A172 (cell line): ENCODE data around the gene HHIPL2. TPM values are rescaled to one million over a fixed set of nuclear protein-coding genes. Genes with fewer than 3 reads are reported as not detected.
A peak's percentile ranks its signal among the peaks of the same experiment; 100 is the strongest.
"Not testable (repeated sequence)": the region's sequence is repeated elsewhere in the genome, so short reads cannot be mapped to it uniquely, and the experiment has no call there.

Experiments
- DNase-seq: peaks from one replicate; pipeline ENCODE4 v3.0.0-alpha.2; 2015; ENCODE audit warnings: low spot score
- total RNA-seq: library from RNA; depleted of rRNA; stranded (reverse); fragments of >200 nt; shearing (Covaris generic); gene quantifications from 2 replicates; pipeline ENCODE4 v1.2.3, GENCODE V29; 2014

Gene HHIPL2
- total RNA-seq, 1 experiment from 2014 or later, result 10.4 TPM

GRCh38 chr1:222540598-222540995 is 7.3 kb downstream of the HHIPL2 start:
- DNase-seq, result no peak

- no peak for DNase-seq
Observed at GRCh38 chr1:222539951-222540597, 7.8 kb downstream of the HHIPL2 start.

GRCh38 chr1:222535455-222535854 is 12.4 kb downstream of the HHIPL2 start:
- DNase-seq, result no peak

- no peak for DNase-seq
Observed at GRCh38 chr1:222530852-222531251, 17.1 kb downstream of the HHIPL2 start.

- no peak for DNase-seq
Observed at GRCh38 chr1:222529916-222530315, 18.0 kb downstream of the HHIPL2 start.

- no peak for DNase-seq
Observed at GRCh38 chr1:222529181-222529580, 18.7 kb downstream of the HHIPL2 start.

- DNase-seq, result no peak
Observed at GRCh38 chr1:222525951-222526350, 22.0 kb downstream of the HHIPL2 start.

GRCh38 chr1:222523852-222524251 is 24.1 kb downstream of the HHIPL2 start:
- DNase-seq, result no peak

- DNase-seq, result no peak
Observed at GRCh38 chr1:222522105-222522915, 25.6 kb downstream of the HHIPL2 start.

- DNase-seq, result peak; percentile 45
Observed at GRCh38 chr1:222521299-222522104, 26.4 kb downstream of the HHIPL2 start.

- DNase-seq, result peak; percentile 83
Observed at GRCh38 chr1:222489496-222489895, 58.4 kb downstream of the HHIPL2 start.

GRCh38 chr1:222487774-222488173 is 60.1 kb downstream of the HHIPL2 start:
- not testable (repeated sequence) for DNase-seq

- DNase-seq, result peak; percentile 6
Observed at GRCh38 chr1:222484005-222484404, 63.9 kb downstream of the HHIPL2 start.

GRCh38 chr1:222479567-222479966 is 68.3 kb downstream of the HHIPL2 start:
- DNase-seq, result not testable (repeated sequence)

- DNase-seq, result not testable (repeated sequence)
Observed at GRCh38 chr1:222476436-222476835, 71.5 kb downstream of the HHIPL2 start.

GRCh38 chr1:222473717-222474116 is 74.2 kb downstream of the HHIPL2 start:
- not testable (repeated sequence) for DNase-seq

GRCh38 chr1:222472776-222473540 is 74.9 kb downstream of the HHIPL2 start:
- not testable (repeated sequence) for DNase-seq
